Measurements from ENCODE around the gene AMH. TPM values are rescaled to one million over a fixed set of nuclear protein-coding genes. Genes with fewer than 3 reads are reported as not detected.
A peak's percentile ranks its signal among the peaks of the same experiment; 100 is the strongest.

Gene AMH
- total RNA-seq, 2 experiments from 2014 or later: 14.8 to 49.7 TPM

DNA sequence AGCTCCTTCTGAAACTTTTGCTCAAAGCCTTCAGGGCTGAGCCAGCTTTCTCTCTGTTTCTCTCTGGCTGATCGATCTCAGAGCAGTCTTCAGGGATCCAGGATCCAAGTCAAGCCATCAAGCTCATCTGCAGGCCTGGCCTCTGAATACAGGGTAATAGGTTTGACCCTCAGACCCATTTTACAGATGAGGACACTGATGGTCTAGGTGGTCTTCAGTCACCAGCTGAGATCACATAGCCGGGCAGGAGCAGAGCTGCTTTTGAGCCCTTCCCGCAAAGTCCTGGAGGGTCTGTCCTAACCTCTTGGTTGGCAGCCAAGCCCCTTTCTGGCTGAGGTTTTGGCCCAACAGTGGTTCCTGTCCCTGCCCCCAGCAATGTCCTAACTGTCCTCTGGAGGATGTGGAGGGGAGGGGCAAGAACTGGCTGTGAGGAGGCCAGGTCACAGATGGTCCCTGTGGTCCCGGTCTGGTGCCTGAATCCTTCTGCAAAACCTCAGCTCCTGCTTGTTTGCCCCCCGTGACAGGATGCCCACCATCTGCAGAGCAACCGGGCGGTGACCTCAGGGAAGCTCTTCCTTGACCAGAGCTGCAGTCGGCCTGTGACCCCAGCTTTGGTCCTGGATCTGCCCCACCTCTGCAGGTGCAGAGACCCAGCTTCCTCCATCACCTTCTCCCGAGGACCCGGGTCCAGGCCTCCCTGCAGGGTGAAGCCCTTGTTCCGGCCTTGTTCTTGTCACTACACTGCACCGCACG lies 38.6 kb downstream of the AMH start:
- Histone ChIP-seq H3K4me3 (ENCODE audit: low read depth, low read length, poor library complexity, severe bottlenecking) (no peak overlapping the region), H3K4me1 (ENCODE audit: insufficient read depth, low read length, poor library complexity, severe bottlenecking) (peaks cover 38% of the 10 kb centered on the region), H3K9me3 (ENCODE audit: low read length) (no peaks in the 10 kb centered on the region), H3K4me2 (ENCODE audit: low read length) (no peak overlapping the region), H2AFZ (ENCODE audit: low read length) (no peak overlapping the region), H3K79me2 (ENCODE audit: insufficient read depth, low read depth, low read length) (no peaks in the 10 kb centered on the region), H3K9me2 (ENCODE audit: insufficient read depth, low read length) (no peaks in the 10 kb centered on the region), H4K20me1 (ENCODE audit: insufficient read depth, low read length) (no peaks in the 10 kb centered on the region), H3K36me3 (ENCODE audit: insufficient read depth, low read length) (no peaks in the 10 kb centered on the region), H3K27ac (ENCODE audit: low read depth, low read length, poor library complexity, severe bottlenecking) (no peak overlapping the region)
- ChIA-PET POLR2A (interaction anchor here (0.5 to 1.5 kb wide), 3 partner anchors 14 to 188 kb away, joined by 3 to 5 read pairs (median 5); partner anchors contain the start of gene GADD45B), CTCF (ENCODE audit: unreplicated experiment) (interaction anchor here (0.6 kb wide), 1 partner anchor 37 kb away, joined by 3 read pairs; no protein-coding TSS in a partner anchor)
- no peak for DNase-seq (ENCODE audit: low spot score)
- no TSS peak for BruUV-seq (replicated peaks)
- TF ChIP-seq CTCF (conservative IDR thresholded peaks at IDR 0.05; ENCODE audit: low read length): no peak
- no peak for TF ChIP-seq EZH2phosphoT487 (IDR thresholded peaks at IDR 0.05; ENCODE audit: borderline replicate concordance, low read depth, low read length)
- intact Hi-C loops (cut with micrococcal nuclease; ENCODE audit: unreplicated experiment): no loop called here

- peaks cover 38% of the 10 kb centered on the region for H3K4me1 ChIP-seq (ENCODE audit: insufficient read depth, low read length, poor library complexity, severe bottlenecking)
- H3K4me2 ChIP-seq (ENCODE audit: low read length): peak overlapping the region; percentile 76
- intact Hi-C loops (cut with micrococcal nuclease; ENCODE audit: unreplicated experiment): no loop called here
- no peak overlapping the region for H3K27ac ChIP-seq (ENCODE audit: low read depth, low read length, poor library complexity, severe bottlenecking)
- no peak for TF ChIP-seq EZH2phosphoT487 (IDR thresholded peaks at IDR 0.05; ENCODE audit: borderline replicate concordance, low read depth, low read length)
- TF ChIP-seq CTCF (conservative IDR thresholded peaks at IDR 0.05; ENCODE audit: low read length): no peak
- CTCF ChIA-PET (ENCODE audit: unreplicated experiment): no interaction called here
- no peak overlapping the region; the same call in 1 of the 2 replicates for H2AFZ ChIP-seq (ENCODE audit: low read length)
- POLR2A ChIA-PET: interaction anchor here (0.5 to 1.6 kb wide), 7 partner anchors 14 to 187 kb away, joined by 3 to 7 read pairs (median 5); partner anchors contain the start of genes GADD45B, LMNB2 and LSM7
- DNase-seq (ENCODE audit: low spot score): no peak
- H3K9me2 ChIP-seq (ENCODE audit: insufficient read depth, low read length): no peaks in the 10 kb centered on the region
- H3K4me3 ChIP-seq (ENCODE audit: low read depth, low read length, poor library complexity, severe bottlenecking): no peak overlapping the region
- BruUV-seq (replicated peaks): no TSS peak
- no peaks in the 10 kb centered on the region for H3K79me2 ChIP-seq (ENCODE audit: insufficient read depth, low read depth, low read length)
- no peaks in the 10 kb centered on the region for H4K20me1 ChIP-seq (ENCODE audit: insufficient read depth, low read length)
- no peaks in the 10 kb centered on the region for H3K9me3 ChIP-seq (ENCODE audit: low read length)
- H3K36me3 ChIP-seq (ENCODE audit: insufficient read depth, low read length): no peaks in the 10 kb centered on the region
Measured at GRCh38 chr19:2288338-2288817, 39.3 kb downstream of the AMH start.
